Measurements from ENCODE around the gene APOL3. TPM values are rescaled to one million over a fixed set of nuclear protein-coding genes. Genes with fewer than 3 reads are reported as not detected.
A peak's percentile ranks its signal among the peaks of the same experiment; 100 is the strongest.
"Not testable (repeated sequence)": the region's sequence is repeated elsewhere in the genome, so short reads cannot be mapped to it uniquely, and the experiment has no call there.

The APOL3 gene
- total RNA-seq, 1 experiment from 2014 or later: not detected

GRCh38 chr22:36191106-36191836 lies 30.7 kb upstream of the APOL3 start:
- H3K23me2 ChIP-seq (ENCODE audit: insufficient read length, low read depth, low read length, poor library complexity, severe bottlenecking): no peaks in the 10 kb centered on the region
- H3K23ac ChIP-seq (ENCODE audit: insufficient read length, low read depth, low read length): no peak overlapping the region
- no peak overlapping the region for H4K8ac ChIP-seq (replicated peaks; ENCODE audit: insufficient read length, low read depth, low read length)
- no peak overlapping the region for H3K4ac ChIP-seq (ENCODE audit: low read depth, low read length)
- no peaks in the 10 kb centered on the region; the same call in 1 of the 2 replicates for H3K4me1 ChIP-seq (ENCODE audit: insufficient read depth, low read length)
- no peaks in the 10 kb centered on the region for H3K9me3 ChIP-seq (ENCODE audit: control insufficient read depth, low read depth, low read length)
- no peak overlapping the region for H4K5ac ChIP-seq (ENCODE audit: insufficient read length, low read depth, low read length)
- no peak overlapping the region for H2BK5ac ChIP-seq (ENCODE audit: insufficient read length, low read length)
- no peak for TF ChIP-seq CTCF (conservative IDR thresholded peaks at IDR 0.05)
- H2BK20ac ChIP-seq (ENCODE audit: low read depth, low read length, poor library complexity, severe bottlenecking): no peak overlapping the region
- no peak overlapping the region for H3K4me3 Mint-ChIP-seq
- H2BK12ac ChIP-seq (ENCODE audit: insufficient read length, low read depth, low read length): no peak overlapping the region
- no peak overlapping the region for H2AFZ ChIP-seq (ENCODE audit: low read length)
- peaks cover 2 to 8% (median 5%) of the 10 kb centered on the region in 3 experiments; a peak in 4 of 7 replicates for H3K36me3 Mint-ChIP-seq (ENCODE audit: insufficient read depth in 1 of 3, low read depth in 3 of 3)
- no peak overlapping the region for H2BK120ac ChIP-seq (ENCODE audit: low read depth, low read length, poor library complexity, severe bottlenecking)
- H3K4me2 ChIP-seq (ENCODE audit: insufficient read depth, insufficient read length, low read length): no peak overlapping the region
- no CpG with 5 or more reads among the region's 17 CpGs for WGBS (ENCODE audit: extremely low coverage, insufficient read length, low lambda C conversion rate)
- H3K9ac ChIP-seq (ENCODE audit: extremely low read depth, insufficient read length, low read length): no peak overlapping the region
- no peak overlapping the region for H3K56ac ChIP-seq (ENCODE audit: insufficient read length, low read depth, low read length)
- no peak overlapping the region; a peak in 1 of 7 replicates for H3K27ac Mint-ChIP-seq
- no peak overlapping the region for H3K18ac ChIP-seq (ENCODE audit: insufficient read length, low read depth, low read length)
- no peaks in the 10 kb centered on the region for H3K79me1 ChIP-seq (ENCODE audit: insufficient read depth, low read depth, low read length, poor library complexity, severe bottlenecking)
- no peaks in the 10 kb centered on the region for H4K20me1 ChIP-seq (ENCODE audit: control insufficient read depth, insufficient read depth, insufficient read length)
- no peaks in the 10 kb centered on the region for H3K27me3 ChIP-seq (ENCODE audit: insufficient read depth, low read length)
- H2BK15ac ChIP-seq (ENCODE audit: low read depth, low read length): no peak overlapping the region
- H3K79me2 ChIP-seq (ENCODE audit: insufficient read depth, low read length): no peaks in the 10 kb centered on the region
- peaks cover 5 to 6% of the 10 kb centered on the region in 2 experiments; a peak in 4 of 5 replicates for H3K9me3 Mint-ChIP-seq
- peaks cover 8% of the 10 kb centered on the region for H3K27me3 Mint-ChIP-seq (ENCODE audit: low read depth)
- DNase-seq: no peak
- no peak overlapping the region for H3K27ac ChIP-seq (ENCODE audit: insufficient read length, low read depth, low read length)
- no peak overlapping the region for H3T11ph ChIP-seq (ENCODE audit: low read length)
- H3K4me1 Mint-ChIP-seq: peaks cover 41 to 45% of the 10 kb centered on the region in 2 experiments
- H3K14ac ChIP-seq (ENCODE audit: insufficient read depth, low read length): no peak overlapping the region
- no peak overlapping the region for H4K91ac ChIP-seq (ENCODE audit: insufficient read length, low read depth, low read length)
- no peak overlapping the region for H2AK5ac ChIP-seq (ENCODE audit: insufficient read length, low read length)

GRCh38 chr22:36187862-36188261 lies 27.3 kb upstream of the APOL3 start:
- not testable (repeated sequence) for H3K27ac ChIP-seq (ENCODE audit: insufficient read length, low read depth, low read length); H2BK15ac ChIP-seq (ENCODE audit: low read depth, low read length); H3K9me3 Mint-ChIP-seq; H2BK20ac ChIP-seq (ENCODE audit: low read depth, low read length, poor library complexity, severe bottlenecking); H3K27me3 Mint-ChIP-seq (ENCODE audit: low read depth); H2AFZ ChIP-seq (ENCODE audit: low read length); H3T11ph ChIP-seq (ENCODE audit: low read length); H3K23me2 ChIP-seq (ENCODE audit: insufficient read length, low read depth, low read length, poor library complexity, severe bottlenecking); H4K5ac ChIP-seq (ENCODE audit: insufficient read length, low read depth, low read length); H3K9me3 ChIP-seq (ENCODE audit: control insufficient read depth, low read depth, low read length); H2BK120ac ChIP-seq (ENCODE audit: low read depth, low read length, poor library complexity, severe bottlenecking); H3K4me2 ChIP-seq (ENCODE audit: insufficient read depth, insufficient read length, low read length); H3K4me1 ChIP-seq (ENCODE audit: insufficient read depth, low read length); H3K36me3 Mint-ChIP-seq (ENCODE audit: insufficient read depth in 1 of 3, low read depth in 3 of 3); H3K9ac ChIP-seq (ENCODE audit: extremely low read depth, insufficient read length, low read length); H3K27me3 ChIP-seq (ENCODE audit: insufficient read depth, low read length); DNase-seq; H4K20me1 ChIP-seq (ENCODE audit: control insufficient read depth, insufficient read depth, insufficient read length); H3K56ac ChIP-seq (ENCODE audit: insufficient read length, low read depth, low read length); H4K8ac ChIP-seq (replicated peaks; ENCODE audit: insufficient read length, low read depth, low read length); H3K79me2 ChIP-seq (ENCODE audit: insufficient read depth, low read length); H3K14ac ChIP-seq (ENCODE audit: insufficient read depth, low read length); H2BK12ac ChIP-seq (ENCODE audit: insufficient read length, low read depth, low read length); H3K18ac ChIP-seq (ENCODE audit: insufficient read length, low read depth, low read length); H3K23ac ChIP-seq (ENCODE audit: insufficient read length, low read depth, low read length); H3K4me3 Mint-ChIP-seq; H3K4ac ChIP-seq (ENCODE audit: low read depth, low read length); H2AK5ac ChIP-seq (ENCODE audit: insufficient read length, low read length); H3K79me1 ChIP-seq (ENCODE audit: insufficient read depth, low read depth, low read length, poor library complexity, severe bottlenecking); H4K91ac ChIP-seq (ENCODE audit: insufficient read length, low read depth, low read length); H2BK5ac ChIP-seq (ENCODE audit: insufficient read length, low read length)
- Mint-ChIP-seq H3K27ac (peak overlapping the region in 1 of 3 experiments; percentile 92; a peak in 1 of 7 replicates), H3K4me1 (peaks cover 38% of the 10 kb centered on the region in 2 experiments)
- WGBS (ENCODE audit: extremely low coverage, insufficient read length, low lambda C conversion rate): no CpG with 5 or more reads among the region's 6 CpGs
